Activated CD4-positive, CD25-positive, alpha-beta regulatory T cell (primary cell): ENCODE results near the gene CAV1.

Source experiments
- DNase-seq, 4 experiments: peaks; one replicate each; lab custom pipeline; 2025; lab: John Stamatoyannopoulos, UW

CAV1 gene

GRCh38 chr7:116503835-116504234 is 21.0 kb upstream of the CAV1 start:
- no peak for DNase-seq

- DNase-seq, result no peak
Measured at GRCh38 chr7:116505278-116505677, 19.6 kb upstream of the CAV1 start.

- no peak for DNase-seq
Measured at GRCh38 chr7:116505823-116506222, 19.0 kb upstream of the CAV1 start.

- DNase-seq, result no peak
Measured at GRCh38 chr7:116509982-116510579, 14.8 kb upstream of the CAV1 start.

- DNase-seq, result no peak
Measured at GRCh38 chr7:116510795-116511194, 14.0 kb upstream of the CAV1 start.

- no peak for DNase-seq
Measured at GRCh38 chr7:116511552-116512519, 13.0 kb upstream of the CAV1 start.

GRCh38 chr7:116512520-116513188 is 12.2 kb upstream of the CAV1 start:
- DNase-seq, result no peak

GRCh38 chr7:116515584-116515983 is 9.3 kb upstream of the CAV1 start:
- DNase-seq, result no peak

GRCh38 chr7:116516324-116516723 is 8.5 kb upstream of the CAV1 start:
- DNase-seq, result no peak

GRCh38 chr7:116517626-116518025 is 7.2 kb upstream of the CAV1 start:
- DNase-seq, result no peak

- no peak for DNase-seq
Measured at GRCh38 chr7:116518961-116519360, 5.9 kb upstream of the CAV1 start.

GRCh38 chr7:116521046-116521664 is 3.7 kb upstream of the CAV1 start:
- DNase-seq, result no peak

- DNase-seq, result no peak
Measured at GRCh38 chr7:116522247-116522646, 2.6 kb upstream of the CAV1 start.

GRCh38 chr7:116524221-116524608 is 621 bp upstream of the CAV1 start:
- DNase-seq, result no peak

- peak in 1 of 4 experiments; percentile 1 for DNase-seq
Measured at GRCh38 chr7:116525298-116525912, 569 bp downstream of the CAV1 start.

- peak; percentile 14 to 26 (median 22) for DNase-seq
Measured at GRCh38 chr7:116525913-116526861, 1.4 kb downstream of the CAV1 start.

GRCh38 chr7:116526897-116527296 is 2.1 kb downstream of the CAV1 start:
- no peak for DNase-seq

GRCh38 chr7:116527521-116527920 is 2.7 kb downstream of the CAV1 start:
- no peak for DNase-seq

GRCh38 chr7:116528008-116528789 is 3.4 kb downstream of the CAV1 start:
- DNase-seq, result no peak

- DNase-seq, result no peak
Measured at GRCh38 chr7:116529250-116529649, 4.4 kb downstream of the CAV1 start.
